HepG2 (cell line): Measurements from ENCODE around the gene WDR86. TPM values are rescaled to one million over a fixed set of nuclear protein-coding genes. Genes with fewer than 3 reads are reported as not detected.

Experiments used
- ATAC-seq: fragments of 200-7000 bp; cut with Tn5 transposase; 3 replicates; pipeline ENCODE4 v1.9.1; 2020; ENCODE audit warnings: mild to moderate bottlenecking, moderate library complexity
- BruUV-seq: library from RNA; stranded (reverse); fragments of 400-500 nt; replicated peaks from 2 replicates; lab custom pipeline; 2021; lab: Mats Ljungman, UMichigan
- CTCF ChIA-PET: fragments of 300-600 bp; formaldehyde crosslinking; extraction: SDS; loops from one replicate; lab custom pipeline; 2021; ENCODE audit warnings: low total read pairs, inconsistent platforms, low intra/inter-chr PET ratio; lab: Yijun Ruan, JAX
- POLR2A ChIA-PET: fragments of 350-600 bp; sonication (Branson Sonifier 250); formaldehyde crosslinking; loops from one replicate; lab custom pipeline; 2020; ENCODE audit warnings: antibody characterized with exemption, inconsistent platforms; lab: Yijun Ruan, JAX
- DNase-seq: peaks from one replicate; pipeline ENCODE4 v3.0.0-alpha.2; 2015; ENCODE audit warnings: low spot score
- FAIRE-seq: peaks from 3 replicates; lab custom pipeline; 2011; peaks lifted over from hg19 to GRCh38; lab: Jason Lieb, UNC
- H2AFZ ChIP-seq: one replicate; pipeline ENCODE4 v1.6.1; 2011; ENCODE audit warnings: low read length, inconsistent platforms
- H3K27ac ChIP-seq: fragments of 300-600 bp; 3 replicates; pipeline ENCODE4 v1.8.0; 2011; ENCODE audit warnings: mixed run types, mild to moderate bottlenecking, mixed read lengths, low read length, inconsistent platforms; ENCODE audit not compliant: insufficient read depth; ENCODE audit errors: extremely low read length
- H3K27me3 ChIP-seq, 2 experiments: fragments of 200-600 bp in 1 of 2; 2 replicates in 1 of 2; 3 replicates in 1 of 2; pipeline versions ENCODE4 v1.6.0 to v1.8.0; 2011; ENCODE audit warnings: low read length in 2 of 2, mild to moderate bottlenecking in 2 of 2, moderate library complexity in 2 of 2, inconsistent platforms in 1 of 2; ENCODE audit not compliant: insufficient read depth in 2 of 2, control insufficient read depth in 1 of 2
- H3K36me3 ChIP-seq, 2 experiments: fragments of 200-600 bp in 1 of 2; replicated peaks in 1 of 2; 2 replicates in 1 of 2; 3 replicates in 1 of 2; pipeline versions ENCODE4 v1.5.1 to v1.8.0; 2011; ENCODE audit warnings: low read length in 2 of 2, inconsistent platforms in 1 of 2; ENCODE audit not compliant: insufficient read depth in 2 of 2, control insufficient read depth in 1 of 2
- H3K4me1 ChIP-seq: 2 replicates; pipeline ENCODE4 v1.5.1; 2012; ENCODE audit warnings: low read length, inconsistent platforms; ENCODE audit not compliant: insufficient read depth
- H3K4me2 ChIP-seq: 2 replicates; pipeline ENCODE4 v1.6.0; 2011; ENCODE audit warnings: low read depth, low read length, inconsistent platforms
- H3K4me3 ChIP-seq, 3 experiments: fragments of 200-600 bp in 1 of 3; sonication (generic), shearing (Covaris generic) in 1 of 3; replicated peaks in 1 of 3; 2 replicates each; pipeline ENCODE4 v1.5.1; 2011 to 2016; ENCODE audit warnings: low read length in 3 of 3, inconsistent platforms in 2 of 3, low read depth in 2 of 3, mild to moderate bottlenecking in 2 of 3, control low read depth in 1 of 3, mixed read lengths in 1 of 3; ENCODE audit not compliant: insufficient read depth in 1 of 3
- H3K79me2 ChIP-seq: one replicate; pipeline ENCODE4 v1.6.1; 2011; ENCODE audit warnings: low read length, inconsistent platforms; ENCODE audit not compliant: insufficient read depth
- H3K9ac ChIP-seq: 2 replicates; pipeline ENCODE4 v1.6.0; 2011; ENCODE audit warnings: mild to moderate bottlenecking, low read depth, low read length, inconsistent platforms; ENCODE audit not compliant: insufficient read depth
- H3K9me3 ChIP-seq: 2 replicates; pipeline ENCODE4 v1.5.1; 2012; ENCODE audit warnings: mild to moderate bottlenecking, low read length
- H4K20me1 ChIP-seq: 2 replicates; pipeline ENCODE4 v1.6.0; 2011; ENCODE audit warnings: inconsistent platforms, mild to moderate bottlenecking, low read length, moderate library complexity; ENCODE audit not compliant: insufficient read depth
- JDP2 ChIP-seq: sonication (generic); formaldehyde crosslinking; IDR thresholded peaks from 2 replicates; pipeline ENCODE4 v1.8.1; 2022; ENCODE audit warnings: missing genetic modification reagents, borderline replicate concordance
- TEAD2 ChIP-seq: sonication (generic); formaldehyde crosslinking; IDR thresholded peaks from 2 replicates; pipeline ENCODE4 v1.9.0; 2021; ENCODE audit warnings: missing genetic modification reagents
- ZFP82 ChIP-seq: sonication (generic); formaldehyde crosslinking; IDR thresholded peaks from 2 replicates; pipeline ENCODE4 v1.5.1; 2020; ENCODE audit warnings: mild to moderate bottlenecking, missing genetic modification reagents, borderline replicate concordance
- ZNF124 ChIP-seq: sonication (generic); formaldehyde crosslinking; IDR thresholded peaks from 2 replicates; pipeline ENCODE4 v1.4.0; 2020; ENCODE audit warnings: missing genetic modification reagents
- WGBS: methylation state at CpG from one replicate; pipeline ENCODE4 v1.1.6; 2017; ENCODE audit warnings: low lambda C conversion rate; 5-methylcytosine and 5-hydroxymethylcytosine counted together
- in situ Hi-C: cut with HindIII; loops from 2 replicates; pipeline ENCODE4 v1.10.0; 2017; ENCODE audit warnings: low pct_unique_long_range_greater_than_20kb; ENCODE audit not compliant: extremely low pct_ligation_motif_present
- intact Hi-C: fragments of 100-400 bp; cut with micrococcal nuclease; formaldehyde crosslinking; loops from one replicate; pipeline ENCODE4 v1.10.0; 2022; ENCODE audit not compliant: unreplicated experiment
- polyA plus RNA-seq, 8 experiments: library from polyadenylated mRNA; depleted of rRNA in 3 of 8; stranded (reverse) in 7 of 8; unstranded in 1 of 8; fragments of >200 nt; fragmentation: Illumina TruSeq in 4 of 8; extraction: Trizol in 4 of 8; gene quantifications; 2 replicates each; pipeline versions ENCODE4 v1.2.1 to v1.2.3, GENCODE V29; 2011 to 2016; ENCODE audit warnings: low read depth in 4 of 8, missing spikeins in 1 of 8, mixed read lengths in 1 of 8; ENCODE audit not compliant: insufficient read depth in 1 of 8
- total RNA-seq, 5 experiments: library from RNA; depleted of rRNA; stranded (reverse); fragments of >200 nt; fragmentation: Illumina TruSeq; extraction: Trizol; gene quantifications; 2 replicates each; pipeline ENCODE4 v1.2.3, GENCODE V29; 2016; ENCODE audit warnings: low read depth in 1 of 5
- TF ChIP-seq, protein P1 (sequence below): sonication (generic); formaldehyde crosslinking; conservative IDR thresholded peaks from 2 replicates; pipeline ENCODE4 v1.4.0; 2020; ENCODE audit warnings: missing genetic modification reagents
- TF ChIP-seq, protein P2 (sequence below): sonication (generic); formaldehyde crosslinking; IDR thresholded peaks from 2 replicates; pipeline ENCODE4 v1.4.0; 2020; ENCODE audit warnings: mild to moderate bottlenecking, low read depth, missing genetic modification reagents

WDR86 gene
- total and polyA plus RNA-seq, 2 of the 13 experiments (the other 11 are each of a cell fraction or from before 2014, with no cell fraction given) = 0.11 to 2.9 TPM

DNA sequence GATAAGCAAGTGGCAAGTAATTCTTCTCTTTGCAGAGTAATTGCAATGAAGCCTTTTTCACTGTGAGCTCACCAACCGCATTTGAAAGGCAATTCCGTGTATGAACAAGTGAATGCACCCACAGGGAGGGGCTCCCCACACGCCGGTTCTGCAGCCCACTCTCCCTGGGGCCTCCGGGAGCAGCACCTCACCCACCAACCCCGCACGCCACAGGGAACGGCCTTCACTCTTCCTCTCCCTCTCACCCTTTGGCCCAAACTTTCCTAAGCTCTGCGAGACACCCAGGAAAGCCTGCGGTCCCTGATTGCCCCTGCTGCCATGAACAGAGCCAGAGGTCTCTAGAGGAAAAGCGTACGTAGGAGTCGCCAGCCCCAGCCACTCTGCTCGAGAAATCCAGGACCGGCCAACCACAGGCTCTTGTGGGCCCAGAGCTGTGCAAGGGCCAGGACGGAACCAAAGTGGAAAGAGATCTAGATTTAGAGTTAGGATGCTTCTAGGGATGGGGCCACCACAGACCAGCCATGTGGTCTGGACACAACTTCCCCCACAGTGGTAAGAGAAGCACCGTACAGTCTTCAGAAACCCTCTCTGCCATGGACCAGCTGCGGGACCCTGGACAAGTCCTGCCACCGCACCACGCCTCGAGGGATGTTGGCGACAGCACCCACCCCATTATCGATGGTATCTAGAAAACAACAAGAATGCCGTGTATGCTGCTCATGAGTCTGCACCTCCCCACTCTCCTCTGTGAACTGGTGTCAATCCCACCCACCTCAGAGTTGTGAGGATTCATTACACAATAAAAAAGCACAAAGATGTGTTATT is 3.6 kb downstream of the WDR86 start:
- CTCF ChIA-PET = no interaction called here

More for the DNA sequence above, 3.6 kb downstream of the WDR86 start:
- intact Hi-C loops (loop anchor here (5.0 kb wide), 1 partner anchor 41 kb away; no protein-coding TSS in a partner anchor), in situ Hi-C loops (no loop called here)
- Histone ChIP-seq H3K4me2 (peak overlapping the region; percentile 62; the same call in 1 of the 2 replicates), H3K9me3 (no peaks in the 10 kb centered on the region), H4K20me1 (no peaks in the 10 kb centered on the region), H2AFZ (no peak overlapping the region), H3K4me3 (no peak overlapping the region), H3K9ac (no peak overlapping the region), H3K27me3 (peaks cover 0 to 54% of the 10 kb centered on the region in 2 experiments), H3K36me3 (no peaks in the 10 kb centered on the region), H3K27ac (no peak overlapping the region), H3K79me2 (no peaks in the 10 kb centered on the region), H3K4me1 (peaks cover 60% of the 10 kb centered on the region)
- ATAC-seq (no peak), DNase-seq (no peak), FAIRE-seq (no peak)
- no TSS peak for BruUV-seq
- 73% methylated on average over 19 of the region's 24 CpGs for WGBS
- no peak for TF ChIP-seq TEAD2 (CRISPR knock-in tag)
- TF ChIP-seq, protein P1, sequence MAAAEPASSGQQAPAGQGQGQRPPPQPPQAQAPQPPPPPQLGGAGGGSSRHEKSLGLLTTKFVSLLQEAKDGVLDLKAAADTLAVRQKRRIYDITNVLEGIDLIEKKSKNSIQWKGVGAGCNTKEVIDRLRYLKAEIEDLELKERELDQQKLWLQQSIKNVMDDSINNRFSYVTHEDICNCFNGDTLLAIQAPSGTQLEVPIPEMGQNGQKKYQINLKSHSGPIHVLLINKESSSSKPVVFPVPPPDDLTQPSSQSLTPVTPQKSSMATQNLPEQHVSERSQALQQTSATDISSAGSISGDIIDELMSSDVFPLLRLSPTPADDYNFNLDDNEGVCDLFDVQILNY (CRISPR knock-in tag) = no peak
- TF ChIP-seq, protein P2, sequence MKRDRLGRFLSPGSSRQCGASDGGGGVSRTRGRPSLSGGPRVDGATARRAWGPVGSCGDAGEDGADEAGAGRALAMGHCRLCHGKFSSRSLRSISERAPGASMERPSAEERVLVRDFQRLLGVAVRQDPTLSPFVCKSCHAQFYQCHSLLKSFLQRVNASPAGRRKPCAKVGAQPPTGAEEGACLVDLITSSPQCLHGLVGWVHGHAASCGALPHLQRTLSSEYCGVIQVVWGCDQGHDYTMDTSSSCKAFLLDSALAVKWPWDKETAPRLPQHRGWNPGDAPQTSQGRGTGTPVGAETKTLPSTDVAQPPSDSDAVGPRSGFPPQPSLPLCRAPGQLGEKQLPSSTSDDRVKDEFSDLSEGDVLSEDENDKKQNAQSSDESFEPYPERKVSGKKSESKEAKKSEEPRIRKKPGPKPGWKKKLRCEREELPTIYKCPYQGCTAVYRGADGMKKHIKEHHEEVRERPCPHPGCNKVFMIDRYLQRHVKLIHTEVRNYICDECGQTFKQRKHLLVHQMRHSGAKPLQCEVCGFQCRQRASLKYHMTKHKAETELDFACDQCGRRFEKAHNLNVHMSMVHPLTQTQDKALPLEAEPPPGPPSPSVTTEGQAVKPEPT = no peak
- TF ChIP-seq ZNF124 (CRISPR knock-in tag) = no peak
- no peak for TF ChIP-seq ZFP82
- no peak for TF ChIP-seq JDP2 (CRISPR knock-in tag)
- POLR2A ChIA-PET = no interaction called here
